Measurements from ENCODE around the gene NFIX. TPM values are rescaled to one million over a fixed set of nuclear protein-coding genes. Genes with fewer than 3 reads are reported as not detected.

NFIX gene
- total and polyA plus RNA-seq, 9 of the 15 experiments (the other 6 are each of a cell fraction or from before 2014, with no cell fraction given), result 0.28 to 26.8 (median 5.4) TPM

GRCh38 chr19:13040948-13041292 is 45.6 kb downstream of the NFIX start (continued):
- TF ChIP-seq E2F8 (IDR thresholded peaks at IDR 0.05; ENCODE audit: low read depth, partially characterized antibody) (no peak), ZNF316 (IDR thresholded peaks at IDR 0.05) (no peak), SIN3A (IDR thresholded peaks at IDR 0.05; ENCODE audit: borderline replicate concordance in 2 of 2, control insufficient read depth in 1 of 2, low read depth in 2 of 2, low read length in 2 of 2) (no peak), MITF (IDR thresholded peaks at IDR 0.05) (no peak)

- Histone ChIP-seq H3K4me3 (no peak overlapping the region), H3K36me3 (ENCODE audit: control insufficient read depth, insufficient read depth, low read length) (0 out of 3 replicates have a peak, but pooled peaks cover 15% of the 10 kb centered on the region), H3K4me2 (ENCODE audit: insufficient read depth, low read length) (no peak overlapping the region), H3K27me3 (ENCODE audit: control insufficient read depth in 2 of 2, insufficient read depth in 2 of 2, low read length in 2 of 2) (no peaks in the 10 kb centered on the region), H2AFZ (ENCODE audit: low read depth, low read length) (no peak overlapping the region), H4K20me1 (replicated peaks; ENCODE audit: control insufficient read depth, insufficient read depth, low read length) (peaks cover 31% of the 10 kb centered on the region), H3K79me2 (ENCODE audit: control insufficient read depth, insufficient read depth, low read length) (peaks cover 4% of the 10 kb centered on the region; the same call in 1 of the 3 replicates), H3K4me1 (replicated peaks in 1 of 2; ENCODE audit: control insufficient read depth in 2 of 2, insufficient read depth in 2 of 2, low read length in 2 of 2) (peaks cover 0 to 11% of the 10 kb centered on the region in 2 experiments; a peak in 2 of 5 replicates), H3K9ac (ENCODE audit: insufficient read depth in 1 of 2, low read depth in 2 of 2, low read length in 2 of 2) (no peak overlapping the region), H3K27ac (ENCODE audit: extremely low read depth, low read depth, low read length) (no peak overlapping the region), H3K9me3 (replicated peaks; ENCODE audit: control insufficient read depth, insufficient read depth, low read depth, low read length) (no peaks in the 10 kb centered on the region), H3K9me1 (ENCODE audit: control insufficient read depth, insufficient read depth, low read length) (peaks cover 4% of the 10 kb centered on the region)
- 84% methylated on average over 9 of the region's 9 CpGs for WGBS (ENCODE audit: insufficient coverage, low coverage, missing lambda C conversion rate)
- in situ Hi-C loops (cut with MboI) (no loop called here), intact Hi-C loops (cut with micrococcal nuclease) (no loop called here)
- ATAC-seq (peak; percentile 65), DNase-seq (ENCODE audit: extremely low read depth in 1 of 4, low spot score in 3 of 4) (no peak), FAIRE-seq (no peak)
- ChIA-PET POLR2A (interaction anchor here (0.6 to 1.0 kb wide), 5 partner anchors 9 to 1251 kb away, joined by 3 to 5 read pairs (median 3); no protein-coding TSS in a partner anchor), CTCF (ENCODE audit: low intra/inter-chr PET ratio) (no interaction called here)
- no TSS peak for BruUV-seq (replicated peaks)
- no peak for TF ChIP-seq ZNF12 (CRISPR knock-in tag; IDR thresholded peaks at IDR 0.05)
- no peak for TF ChIP-seq POLR3G (IDR thresholded peaks at IDR 0.05; ENCODE audit: extremely low read depth, insufficient read length, insufficient replicate concordance)
- 0 out of 2 replicates have a peak, but pooled peaks have one; percentile 48 for TF ChIP-seq ZNF589 (CRISPR knock-in tag; IDR thresholded peaks at IDR 0.05; ENCODE audit: low read depth)
- TF ChIP-seq CSDE1 (IDR thresholded peaks at IDR 0.05), result no peak
- TF ChIP-seq TRIM24 (IDR thresholded peaks at IDR 0.05), result no peak; a peak in 2 of 4 replicates
- TF ChIP-seq ZZZ3 (IDR thresholded peaks at IDR 0.05), result no peak
- TF ChIP-seq CAMTA2 (CRISPR knock-in tag; conservative IDR thresholded peaks at IDR 0.05), result no peak
- TF ChIP-seq YBX1 (IDR thresholded peaks at IDR 0.05), result no peak
- no peak for TF ChIP-seq CTCF (IDR thresholded peaks at IDR 0.05 in 2 of 3, conservative IDR thresholded peaks at IDR 0.05 in 1 of 3; ENCODE audit: insufficient read depth in 2 of 3, low read depth in 1 of 3, low read length in 3 of 3)
- TF ChIP-seq EGR1 (conservative IDR thresholded peaks at IDR 0.05), result no peak
Measured at GRCh38 chr19:13042443-13043130, 47.3 kb downstream of the NFIX start.
